Measurements from ENCODE around the gene GNRH2. TPM values are rescaled to one million over a fixed set of nuclear protein-coding genes. Genes with fewer than 3 reads are reported as not detected.

The GNRH2 gene
- total and polyA plus RNA-seq, 3 donors from 2014 or later, result 2.6 TPM; not detected in 2

DNA sequence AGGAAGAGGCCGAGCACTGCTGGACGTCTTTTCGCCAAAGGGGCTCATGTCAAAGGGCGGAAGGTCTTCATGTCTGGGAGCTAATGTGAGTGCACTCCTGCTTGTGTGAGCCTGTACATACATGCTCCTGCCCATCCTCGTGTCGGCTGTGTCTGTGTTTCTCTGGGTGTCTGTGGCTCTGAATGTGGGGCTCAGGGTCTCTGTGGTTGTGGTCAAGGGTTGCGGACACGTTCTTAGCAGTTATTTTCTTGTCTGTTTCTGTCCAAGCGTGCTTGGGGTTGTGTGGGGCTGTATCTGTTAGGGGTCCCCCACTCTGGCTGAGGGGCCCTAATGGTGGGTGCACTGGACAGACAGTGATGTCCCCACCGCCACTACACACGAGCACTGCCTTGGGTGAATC lies 38.2 kb downstream of the GNRH2 start:
- DNase-seq, result no peak
- no peak overlapping the region for H3K4me3 ChIP-seq

DNA sequence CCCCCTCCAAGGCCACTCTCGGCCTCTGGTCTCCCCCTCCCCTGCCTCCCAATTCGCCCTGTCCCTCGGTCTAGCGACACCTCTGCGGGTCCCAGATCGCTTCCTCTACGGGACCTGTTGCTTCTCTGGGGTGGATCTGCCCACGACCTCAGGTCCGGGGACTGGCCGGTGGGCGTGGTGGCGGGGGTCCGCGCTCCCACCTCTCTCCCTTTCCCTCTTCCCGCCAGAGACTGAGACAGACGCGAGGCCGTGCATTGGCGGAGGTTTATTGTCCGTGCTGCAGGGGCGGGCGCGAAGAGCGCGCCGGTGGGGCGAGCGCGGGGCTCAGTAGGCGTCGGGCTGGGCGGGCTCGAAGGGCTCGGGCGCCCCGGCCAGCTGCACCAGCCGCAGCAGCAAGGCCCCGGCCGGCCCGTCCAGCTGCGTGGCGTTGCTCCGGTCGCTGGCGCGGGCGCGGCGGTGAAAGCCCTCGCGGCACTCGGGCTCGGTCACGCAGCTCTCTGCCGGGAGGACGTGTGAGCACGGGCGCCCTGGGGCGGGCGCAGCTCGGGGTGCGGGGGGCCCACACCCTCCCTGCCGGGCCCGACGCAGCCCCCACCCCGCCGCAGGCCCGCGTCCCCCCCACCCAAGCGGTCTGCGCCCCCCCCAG lies 39.0 kb downstream of the GNRH2 start:
- 7 to 24% methylated on average over 13 to 54 of the region's 71 CpGs for WGBS, 2 donors
- DNase-seq, result no peak
- H3K27me3 ChIP-seq, result no peaks in the 10 kb centered on the region
- peak overlapping the region; percentile 36 to 48 for H3K4me3 ChIP-seq
- no peaks in the 10 kb centered on the region for H3K9me3 ChIP-seq
- intact Hi-C loops (cut with DNase I; ENCODE audit: low total_unique reads), result no loop called here
- H3K4me1 ChIP-seq, result peaks cover 8% of the 10 kb centered on the region
- TF ChIP-seq, protein P1, sequence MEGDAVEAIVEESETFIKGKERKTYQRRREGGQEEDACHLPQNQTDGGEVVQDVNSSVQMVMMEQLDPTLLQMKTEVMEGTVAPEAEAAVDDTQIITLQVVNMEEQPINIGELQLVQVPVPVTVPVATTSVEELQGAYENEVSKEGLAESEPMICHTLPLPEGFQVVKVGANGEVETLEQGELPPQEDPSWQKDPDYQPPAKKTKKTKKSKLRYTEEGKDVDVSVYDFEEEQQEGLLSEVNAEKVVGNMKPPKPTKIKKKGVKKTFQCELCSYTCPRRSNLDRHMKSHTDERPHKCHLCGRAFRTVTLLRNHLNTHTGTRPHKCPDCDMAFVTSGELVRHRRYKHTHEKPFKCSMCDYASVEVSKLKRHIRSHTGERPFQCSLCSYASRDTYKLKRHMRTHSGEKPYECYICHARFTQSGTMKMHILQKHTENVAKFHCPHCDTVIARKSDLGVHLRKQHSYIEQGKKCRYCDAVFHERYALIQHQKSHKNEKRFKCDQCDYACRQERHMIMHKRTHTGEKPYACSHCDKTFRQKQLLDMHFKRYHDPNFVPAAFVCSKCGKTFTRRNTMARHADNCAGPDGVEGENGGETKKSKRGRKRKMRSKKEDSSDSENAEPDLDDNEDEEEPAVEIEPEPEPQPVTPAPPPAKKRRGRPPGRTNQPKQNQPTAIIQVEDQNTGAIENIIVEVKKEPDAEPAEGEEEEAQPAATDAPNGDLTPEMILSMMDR (IDR thresholded peaks at IDR 0.05), result no peak
- no peak for TF ChIP-seq POLR2A (IDR thresholded peaks at IDR 0.05)
- H3K27ac ChIP-seq, result no peak overlapping the region
- no peaks in the 10 kb centered on the region for H3K36me3 ChIP-seq (ENCODE audit: low read depth, missing control alignments)

More for the DNA sequence above, 38.2 kb downstream of the GNRH2 start:
- no peaks in the 10 kb centered on the region for H3K9me3 ChIP-seq
- 77 to 86% methylated on average over 9 to 11 of the region's 11 CpGs for WGBS, 2 donors
- peaks cover 8% of the 10 kb centered on the region for H3K4me1 ChIP-seq
- intact Hi-C loops (cut with DNase I; ENCODE audit: low total_unique reads), result no loop called here
- no peaks in the 10 kb centered on the region for H3K27me3 ChIP-seq
- no peaks in the 10 kb centered on the region for H3K36me3 ChIP-seq (ENCODE audit: low read depth, missing control alignments)
- TF ChIP-seq, protein P1 (IDR thresholded peaks at IDR 0.05), result no peak
- no peak for TF ChIP-seq POLR2A (IDR thresholded peaks at IDR 0.05)
- H3K27ac ChIP-seq, result no peak overlapping the region

DNA sequence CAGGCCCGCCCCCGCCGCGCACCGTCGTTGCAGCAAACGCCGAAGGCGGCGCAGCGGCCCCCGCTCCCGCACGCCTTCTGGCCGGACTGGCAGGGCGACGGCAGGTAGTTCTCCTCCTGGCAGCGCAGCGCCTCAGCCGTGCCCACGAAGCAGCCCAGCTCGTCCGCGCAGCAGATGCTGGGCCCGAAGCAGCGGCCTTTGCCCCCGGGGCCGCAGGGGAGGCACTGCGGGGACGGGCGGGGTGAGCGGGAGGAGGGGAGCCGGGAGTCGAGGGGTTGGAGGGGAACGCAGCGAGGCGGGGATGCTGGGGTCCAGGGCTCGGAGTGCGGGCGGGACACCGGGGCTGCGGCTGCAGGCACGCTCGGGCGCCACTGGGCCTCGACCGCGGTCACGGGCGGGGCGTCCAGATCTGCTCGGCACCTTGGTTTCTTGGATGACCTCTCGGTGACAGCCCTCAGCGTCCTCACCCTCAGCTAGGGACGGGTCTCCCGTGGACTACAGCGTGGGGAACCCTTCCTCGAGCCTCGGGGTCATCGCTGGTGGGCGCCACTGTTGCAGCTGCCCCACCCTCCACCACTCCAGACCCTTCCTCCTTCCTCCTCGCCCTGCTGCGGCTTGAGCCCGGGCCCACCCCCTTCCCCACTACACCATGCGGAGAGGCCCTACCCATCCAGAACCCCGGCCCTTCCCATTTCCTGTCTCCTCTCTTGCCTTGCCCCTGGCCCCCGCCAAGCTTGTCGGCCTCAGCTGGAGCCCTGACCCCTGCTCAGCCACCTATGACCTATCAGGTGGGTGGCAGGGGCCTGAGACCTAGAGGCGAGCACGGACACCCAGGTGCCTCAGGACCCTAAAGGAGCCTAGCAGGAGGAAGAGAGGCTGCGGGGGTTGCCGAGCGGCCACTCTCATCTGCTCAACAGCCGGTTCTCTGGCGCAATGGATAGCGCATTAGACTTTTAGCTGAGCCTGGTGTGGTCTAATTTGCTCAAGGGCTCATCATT lies 39.8 kb downstream of the GNRH2 start:
- intact Hi-C loops (cut with DNase I; ENCODE audit: low total_unique reads), result no loop called here
- Histone ChIP-seq H3K27ac (no peak overlapping the region), H3K36me3 (ENCODE audit: low read depth, missing control alignments) (no peaks in the 10 kb centered on the region), H3K4me3 (peak overlapping the region; percentile 36 to 48), H3K27me3 (no peaks in the 10 kb centered on the region), H3K9me3 (no peaks in the 10 kb centered on the region), H3K4me1 (peaks cover 8% of the 10 kb centered on the region)
- DNase-seq, result no peak
- TF ChIP-seq POLR2A (IDR thresholded peaks at IDR 0.05), result no peak
- TF ChIP-seq, protein P1 (IDR thresholded peaks at IDR 0.05), result no peak
- 17 to 30% methylated on average over 24 to 60 of the region's 76 CpGs for WGBS, 2 donors

DNA sequence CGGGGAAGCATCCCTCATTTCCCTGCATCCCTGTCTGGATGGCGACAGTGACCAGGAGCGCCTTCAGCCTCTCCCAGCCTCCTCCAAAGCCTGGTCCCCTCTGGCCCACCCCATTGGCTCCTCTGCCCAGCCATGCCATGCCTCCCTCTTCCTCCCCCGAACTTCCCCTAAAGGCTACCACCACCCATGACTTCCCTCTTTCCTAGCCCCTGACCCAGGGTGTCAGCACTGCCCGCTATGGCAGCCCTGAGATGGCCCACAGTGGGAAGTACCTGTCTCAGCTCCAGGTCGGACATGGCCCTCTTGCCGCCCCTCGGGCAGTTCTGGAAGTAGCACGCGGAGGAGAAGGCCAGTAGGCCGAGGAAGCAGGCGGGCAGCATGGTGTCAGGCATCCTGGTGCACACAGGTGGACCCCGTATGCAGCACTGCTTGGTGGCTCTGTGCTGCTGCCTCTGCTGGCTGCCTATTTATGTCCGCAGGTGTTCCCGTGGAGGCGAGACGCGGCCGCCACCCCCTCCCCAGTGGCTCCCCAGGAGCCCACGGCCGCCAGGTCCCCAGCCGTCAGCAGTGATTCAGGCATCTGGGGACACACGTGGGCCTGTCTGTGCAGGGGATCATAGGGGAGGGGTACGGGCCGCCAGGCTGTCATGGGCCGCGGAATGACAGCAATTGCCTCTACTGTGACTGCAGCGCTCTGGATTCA lies 41.0 kb downstream of the GNRH2 start, which contains the start of gene AVP:
Gene AVP (minus strand): TSS at position 442 of the 703 bp plus-strand sequence. CDS start 50 bp downstream, at position 392.
- Histone ChIP-seq H3K27ac (no peak within 1 kb of the TSS), H3K36me3 (ENCODE audit: low read depth, missing control alignments) (no peaks in the 10 kb centered on the region), H3K27me3 (no peaks in the 10 kb centered on the region), H3K9me3 (no peaks in the 10 kb centered on the region), H3K4me3 (no peak within 1 kb of the TSS), H3K4me1 (peaks cover 8% of the 10 kb centered on the region)
- intact Hi-C loops (cut with DNase I; ENCODE audit: low total_unique reads), result no loop called here
- DNase-seq, result no peak
- 92 to 93% methylated on average over 9 to 28 of the region's 28 CpGs for WGBS, 2 donors
- TF ChIP-seq POLR2A (IDR thresholded peaks at IDR 0.05), result no peak
- TF ChIP-seq, protein P1 (IDR thresholded peaks at IDR 0.05), result no peak

Data from testis (tissue), 3 donors.